ENCODE measurements around the gene POLE2.
A peak's percentile ranks its signal among the peaks of the same experiment; 100 is the strongest.

The POLE2 gene

GRCh38 chr14:49677643-49678042 is 10.4 kb downstream of the POLE2 start:
- H3K4me1 ChIP-seq (ENCODE audit: insufficient read depth, low read length, poor library complexity, severe bottlenecking), result peaks cover 1% of the 10 kb centered on the region
- no peak overlapping the region for H3K4me2 ChIP-seq (ENCODE audit: low read depth, low read length, poor library complexity, severe bottlenecking)
- H3K9me3 ChIP-seq (ENCODE audit: insufficient read depth, low read depth, low read length), result no peaks in the 10 kb centered on the region
- no peak overlapping the region for H3K4me3 ChIP-seq (ENCODE audit: low read length, poor library complexity, severe bottlenecking)
- no peaks in the 10 kb centered on the region for H3K9me2 ChIP-seq (replicated peaks; ENCODE audit: low read depth, low read length)
- no peak overlapping the region for H2AFZ ChIP-seq (ENCODE audit: low read length)
- H3K9ac ChIP-seq (ENCODE audit: low read depth, low read length, poor library complexity, severe bottlenecking), result no peak overlapping the region
- peaks cover under 1% of the 10 kb centered on the region for H4K20me1 ChIP-seq (ENCODE audit: insufficient read depth, low read length, poor library complexity, severe bottlenecking)
- H3K79me2 ChIP-seq (ENCODE audit: insufficient read depth, low read length), result peaks cover 21% of the 10 kb centered on the region
- no peaks in the 10 kb centered on the region for H3F3A ChIP-seq (ENCODE audit: low read depth)
- peak; percentile 33 for TF ChIP-seq CTCF (conservative IDR thresholded peaks at IDR 0.05; ENCODE audit: low read length)
- no peak for TF ChIP-seq EZH2phosphoT487 (IDR thresholded peaks at IDR 0.05; ENCODE audit: borderline replicate concordance)
- H3K36me3 ChIP-seq (ENCODE audit: insufficient read depth, low read length), result peaks cover 58% of the 10 kb centered on the region; the same call in 1 of the 2 replicates
- H3K27me3 ChIP-seq (ENCODE audit: insufficient read depth, low read length, poor library complexity, severe bottlenecking), result no peaks in the 10 kb centered on the region

- no peak overlapping the region for H2AFZ ChIP-seq (ENCODE audit: low read length)
- peaks cover 52% of the 10 kb centered on the region for H3K36me3 ChIP-seq (ENCODE audit: insufficient read depth, low read length)
- peaks cover 8% of the 10 kb centered on the region; the same call in 1 of the 2 replicates for H3K79me2 ChIP-seq (ENCODE audit: insufficient read depth, low read length)
- no peak overlapping the region for H3K4me3 ChIP-seq (ENCODE audit: low read length, poor library complexity, severe bottlenecking)
- no peaks in the 10 kb centered on the region for H3K4me1 ChIP-seq (ENCODE audit: insufficient read depth, low read length, poor library complexity, severe bottlenecking)
- H3K4me2 ChIP-seq (ENCODE audit: low read depth, low read length, poor library complexity, severe bottlenecking), result no peak overlapping the region
- TF ChIP-seq CTCF (conservative IDR thresholded peaks at IDR 0.05; ENCODE audit: low read length) (no peak), EZH2phosphoT487 (IDR thresholded peaks at IDR 0.05; ENCODE audit: borderline replicate concordance) (no peak)
- no peaks in the 10 kb centered on the region for H4K20me1 ChIP-seq (ENCODE audit: insufficient read depth, low read length, poor library complexity, severe bottlenecking)
- H3K9me3 ChIP-seq (ENCODE audit: insufficient read depth, low read depth, low read length), result no peaks in the 10 kb centered on the region
- H3K27me3 ChIP-seq (ENCODE audit: insufficient read depth, low read length, poor library complexity, severe bottlenecking), result no peaks in the 10 kb centered on the region
- H3K9ac ChIP-seq (ENCODE audit: low read depth, low read length, poor library complexity, severe bottlenecking), result no peak overlapping the region
- H3K9me2 ChIP-seq (replicated peaks; ENCODE audit: low read depth, low read length), result no peaks in the 10 kb centered on the region
- no peaks in the 10 kb centered on the region for H3F3A ChIP-seq (ENCODE audit: low read depth)
These were observed 14.4 kb downstream of the POLE2 start for GRCh38 chr14:49673586-49673985.

- Histone ChIP-seq H3K4me2 (ENCODE audit: low read depth, low read length, poor library complexity, severe bottlenecking) (no peak overlapping the region), H3K4me3 (ENCODE audit: low read length, poor library complexity, severe bottlenecking) (no peak overlapping the region), H4K20me1 (ENCODE audit: insufficient read depth, low read length, poor library complexity, severe bottlenecking) (no peaks in the 10 kb centered on the region), H3K79me2 (ENCODE audit: insufficient read depth, low read length) (no peaks in the 10 kb centered on the region), H3K4me1 (ENCODE audit: insufficient read depth, low read length, poor library complexity, severe bottlenecking) (no peaks in the 10 kb centered on the region), H3K27me3 (ENCODE audit: insufficient read depth, low read length, poor library complexity, severe bottlenecking) (no peaks in the 10 kb centered on the region), H3K36me3 (ENCODE audit: insufficient read depth, low read length) (peaks cover 44% of the 10 kb centered on the region), H3K9me3 (ENCODE audit: insufficient read depth, low read depth, low read length) (no peaks in the 10 kb centered on the region), H3F3A (ENCODE audit: low read depth) (no peaks in the 10 kb centered on the region), H3K9me2 (replicated peaks; ENCODE audit: low read depth, low read length) (no peaks in the 10 kb centered on the region), H2AFZ (ENCODE audit: low read length) (no peak overlapping the region), H3K9ac (ENCODE audit: low read depth, low read length, poor library complexity, severe bottlenecking) (no peak overlapping the region)
- TF ChIP-seq CTCF (conservative IDR thresholded peaks at IDR 0.05; ENCODE audit: low read length), result no peak
- no peak for TF ChIP-seq EZH2phosphoT487 (IDR thresholded peaks at IDR 0.05; ENCODE audit: borderline replicate concordance)
These were observed 17.5 kb downstream of the POLE2 start for GRCh38 chr14:49670475-49670874.

Measured in Loucy (cell line).